H1 (cell line): ENCODE results near the gene PANX2. TPM values are rescaled to one million over a fixed set of nuclear protein-coding genes. Genes with fewer than 3 reads are reported as not detected.

Source experiments
- BRCA1 ChIP-seq: IDR thresholded peaks from 2 replicates; pipeline ENCODE4 v1.6.1; 2012; ENCODE audit warnings: low read depth, low read length, improper control_type of control experiment
- PHF8 ChIP-seq: fragments of 200-600 bp; sonication (generic); conservative IDR thresholded peaks from 2 replicates; pipeline ENCODE4 v1.7.1; 2012; ENCODE audit warnings: low read depth, mild to moderate bottlenecking, inconsistent platforms, low read length, moderate library complexity
- SAP30 ChIP-seq: fragments of 300-600 bp; sonication (generic); IDR thresholded peaks from 2 replicates; pipeline ENCODE4 v1.7.1; 2012; ENCODE audit warnings: low read length, moderate library complexity, mild to moderate bottlenecking, inconsistent platforms; ENCODE audit not compliant: insufficient read depth, insufficient replicate concordance
- polyA plus RNA-seq, 7 experiments: library from polyadenylated mRNA; depleted of rRNA in 3 of 7; stranded (reverse) in 5 of 7; unstranded in 2 of 7; fragments of >200 nt in 5 of 7; fragments of 200-250 nt in 2 of 7; gene quantifications; 1 replicate in 5 of 7; 2 replicates in 1 of 7; 4 replicates in 1 of 7; pipeline versions ENCODE4 v1.2.1 to v1.2.3, GENCODE V29; 2011 to 2013; ENCODE audit warnings: missing spikeins in 2 of 7, mixed read lengths in 2 of 7
- total RNA-seq: library from RNA; stranded (reverse); fragmentation: NEBNext Ultra II Directional; extraction: Animal tissue kit (Norgen Biotek cat#: 25700); gene quantifications from 2 replicates; pipeline ENCODE4 v1.2.1, GENCODE V29; 2021

PANX2 gene
- total and polyA plus RNA-seq, 2 of the 8 experiments (the other 6 are each of a cell fraction or from before 2014, with no cell fraction given): 3.5 to 5.0 TPM

- TF ChIP-seq BRCA1: no peak
- TF ChIP-seq SAP30: no peak
- no peak for TF ChIP-seq PHF8
Observed at GRCh38 chr22:50178471-50178864, 7.9 kb downstream of the PANX2 start (continued).
